BJ (cell line): ENCODE data around the gene RAD51. TPM values are rescaled to one million over a fixed set of nuclear protein-coding genes. Genes with fewer than 3 reads are reported as not detected.

ENCODE experiments used
- CTCF ChIA-PET: fragments of 350-600 bp; formaldehyde crosslinking; extraction: SDS; loops from one replicate; lab custom pipeline; 2021; ENCODE audit warnings: antibody characterized with exemption, inconsistent platforms; lab: Yijun Ruan, JAX
- POLR2A ChIA-PET: fragments of 300-600 bp; sonication (Branson Sonifier 250); formaldehyde crosslinking; extraction: SDS; loops from one replicate; lab custom pipeline; 2021; ENCODE audit warnings: antibody characterized with exemption; lab: Charles Lee
- DNase-seq: peaks from one replicate; pipeline ENCODE4 v3.0.0-alpha.2; 2011; ENCODE audit warnings: low read depth
- H3K27me3 ChIP-seq: 2 replicates; pipeline ENCODE4 v1.6.0; 2011; ENCODE audit warnings: low read length; ENCODE audit not compliant: control insufficient read depth, insufficient read depth
- H3K36me3 ChIP-seq: 2 replicates; pipeline ENCODE4 v1.5.1; 2011; ENCODE audit warnings: low read length; ENCODE audit not compliant: control insufficient read depth, insufficient read depth
- H3K4me3 ChIP-seq: 2 replicates; pipeline ENCODE4 v1.5.1; 2011; ENCODE audit warnings: low read depth, mild to moderate bottlenecking, control low read depth, low read length
- polyA plus RNA-seq: library from polyadenylated mRNA; depleted of rRNA; stranded (reverse); fragments of >200 nt; gene quantifications from 2 replicates; pipeline ENCODE4 v1.2.3, GENCODE V29; 2011
- TF ChIP-seq, protein P1 (sequence below): IDR thresholded peaks from 2 replicates; pipeline ENCODE4 v1.5.1; 2011; ENCODE audit warnings: low read depth, mild to moderate bottlenecking, control low read depth, inconsistent platforms, low read length, moderate library complexity; ENCODE audit not compliant: insufficient read depth

The RAD51 gene
- polyA plus RNA-seq, 1 experiment, result 8.9 TPM

- no peak overlapping the region for H3K4me3 ChIP-seq
- peaks cover 1% of the 10 kb centered on the region; the same call in 1 of the 2 replicates for H3K27me3 ChIP-seq
- POLR2A ChIA-PET, result no interaction called here
- CTCF ChIA-PET, result no interaction called here
- no peaks in the 10 kb centered on the region for H3K36me3 ChIP-seq
- no peak for DNase-seq
- TF ChIP-seq, protein P1, sequence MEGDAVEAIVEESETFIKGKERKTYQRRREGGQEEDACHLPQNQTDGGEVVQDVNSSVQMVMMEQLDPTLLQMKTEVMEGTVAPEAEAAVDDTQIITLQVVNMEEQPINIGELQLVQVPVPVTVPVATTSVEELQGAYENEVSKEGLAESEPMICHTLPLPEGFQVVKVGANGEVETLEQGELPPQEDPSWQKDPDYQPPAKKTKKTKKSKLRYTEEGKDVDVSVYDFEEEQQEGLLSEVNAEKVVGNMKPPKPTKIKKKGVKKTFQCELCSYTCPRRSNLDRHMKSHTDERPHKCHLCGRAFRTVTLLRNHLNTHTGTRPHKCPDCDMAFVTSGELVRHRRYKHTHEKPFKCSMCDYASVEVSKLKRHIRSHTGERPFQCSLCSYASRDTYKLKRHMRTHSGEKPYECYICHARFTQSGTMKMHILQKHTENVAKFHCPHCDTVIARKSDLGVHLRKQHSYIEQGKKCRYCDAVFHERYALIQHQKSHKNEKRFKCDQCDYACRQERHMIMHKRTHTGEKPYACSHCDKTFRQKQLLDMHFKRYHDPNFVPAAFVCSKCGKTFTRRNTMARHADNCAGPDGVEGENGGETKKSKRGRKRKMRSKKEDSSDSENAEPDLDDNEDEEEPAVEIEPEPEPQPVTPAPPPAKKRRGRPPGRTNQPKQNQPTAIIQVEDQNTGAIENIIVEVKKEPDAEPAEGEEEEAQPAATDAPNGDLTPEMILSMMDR, result no peak
These were observed 65.0 kb downstream of the RAD51 start for GRCh38 chr15:40759961-40760360.

- no peak for DNase-seq
- Histone ChIP-seq H3K36me3 (peaks cover 1% of the 10 kb centered on the region; the same call in 1 of the 2 replicates), H3K27me3 (peaks cover 1% of the 10 kb centered on the region; the same call in 1 of the 2 replicates), H3K4me3 (peak overlapping the region; percentile 54)
- TF ChIP-seq, protein P1, result no peak
- POLR2A ChIA-PET, result interaction anchor here (0.6 kb wide), 1 partner anchor 174 kb away, joined by 4 read pairs; no protein-coding TSS in a partner anchor
- CTCF ChIA-PET, result interaction anchor here (0.9 to 1.9 kb wide), 5 partner anchors 16 to 131 kb away, joined by 3 to 7 read pairs (median 3); partner anchors contain the start of genes SPINT1 and VPS18
These were observed 68.2 kb downstream of the RAD51 start for GRCh38 chr15:40762919-40763800.

- TF ChIP-seq, protein P1, result peak; percentile 33
- Histone ChIP-seq H3K36me3 (peaks cover 1% of the 10 kb centered on the region; the same call in 1 of the 2 replicates), H3K27me3 (peaks cover 1% of the 10 kb centered on the region; the same call in 1 of the 2 replicates), H3K4me3 (peak within 1 kb of the TSS; percentile 54)
- POLR2A ChIA-PET, result interaction anchor here (0.6 kb wide), 1 partner anchor 174 kb away, joined by 4 read pairs; no protein-coding TSS in a partner anchor
- CTCF ChIA-PET, result interaction anchor here (0.7 to 1.9 kb wide), 8 partner anchors 13 to 130 kb away, joined by 3 to 7 read pairs (median 3); partner anchors contain the start of genes SPINT1 and VPS18
- no peak for DNase-seq
These were observed 69.0 kb downstream of the RAD51 start, which contains the start of gene GCHFR for GRCh38 chr15:40763801-40764628. Gene GCHFR, plus strand, starts transcription at chr15:40764068. Its CDS starts 113 bp downstream, at chr15:40764181.

DNA sequence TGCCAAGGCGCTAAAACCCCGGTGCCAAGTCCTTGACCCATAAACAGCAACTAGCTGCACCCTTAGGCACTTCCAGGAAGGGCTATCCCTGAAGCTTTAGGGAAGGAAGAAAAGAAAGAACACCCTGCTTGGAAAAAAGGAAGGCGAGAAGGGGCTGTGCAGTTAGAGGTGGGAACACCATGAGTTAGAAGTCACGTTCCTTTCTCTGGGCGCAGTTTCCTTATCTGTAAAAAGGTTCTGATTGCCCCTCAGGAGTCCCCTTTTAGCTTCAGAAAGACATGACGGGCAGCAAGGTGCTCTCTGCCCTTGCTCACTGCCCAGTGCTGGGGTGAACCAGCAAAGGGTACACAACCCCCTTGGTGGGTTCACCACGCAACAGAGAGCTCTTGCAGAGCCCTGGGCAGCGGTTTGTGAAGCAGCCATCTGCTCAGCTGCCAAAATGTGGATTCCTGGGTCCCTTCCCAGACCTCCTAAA lies 69.7 kb downstream of the RAD51 start:
- POLR2A ChIA-PET, result no interaction called here
- no peak for DNase-seq
- Histone ChIP-seq H3K4me3 (peak overlapping the region; percentile 54), H3K36me3 (peaks cover 1% of the 10 kb centered on the region; the same call in 1 of the 2 replicates), H3K27me3 (peaks cover 1% of the 10 kb centered on the region; the same call in 1 of the 2 replicates)
- TF ChIP-seq, protein P1, result no peak
- CTCF ChIA-PET, result interaction anchor here (0.7 to 1.9 kb wide), 8 partner anchors 12 to 130 kb away, joined by 3 to 7 read pairs (median 4); partner anchors contain the start of gene VPS18
